OCI-LY1 (cell line): ENCODE data around the gene GIMD1.

Experiments
- CTCF ChIP-seq: fragments of 200-600 bp; sonication (generic), shearing (Covaris generic); IDR thresholded peaks from 2 replicates; pipeline ENCODE4 v1.5.1; 2017; ENCODE audit warnings: mild to moderate bottlenecking, antibody characterized with exemption, low read length, moderate library complexity, mixed read lengths
- EZH2 ChIP-seq: fragments of 200-600 bp; sonication (generic), shearing (Covaris generic); IDR thresholded peaks from 2 replicates; pipeline ENCODE4 v1.8.0; 2017; ENCODE audit warnings: borderline replicate concordance, mixed run types, mild to moderate bottlenecking, antibody characterized with exemption, low read length, moderate library complexity, mixed read lengths

DNA sequence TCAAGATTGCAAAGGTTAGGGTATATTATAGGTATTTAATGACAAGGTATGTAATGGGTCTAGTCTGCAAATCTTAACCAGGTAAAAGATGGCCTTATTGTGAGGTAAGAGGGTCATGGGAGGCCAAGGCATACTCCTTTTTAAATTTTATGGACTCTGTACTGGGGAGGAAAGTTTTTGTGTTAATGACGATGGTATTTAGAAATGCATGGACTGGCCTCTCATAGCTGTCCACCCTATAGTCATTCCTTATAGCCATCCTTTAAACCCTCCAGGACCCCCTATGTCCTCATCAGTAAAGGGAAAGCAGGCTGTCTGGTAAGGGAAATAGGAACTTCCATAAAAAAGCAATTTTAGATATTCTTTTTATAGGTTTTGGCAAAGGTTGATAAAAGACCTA, 50.8 kb downstream of the GIMD1 start:
- TF ChIP-seq CTCF: no peak
- TF ChIP-seq EZH2: no peak
